SK-N-SH (cell line): ENCODE measurements around the gene POLR1C. TPM values are rescaled to one million over a fixed set of nuclear protein-coding genes. Genes with fewer than 3 reads are reported as not detected.
A peak's percentile ranks its signal among the peaks of the same experiment; 100 is the strongest.

Experiments used
- CTCF ChIA-PET: fragments of 300-600, 350-600 bp; formaldehyde crosslinking; extraction: SDS; loops from one replicate; lab custom pipeline; 2021; lab: Yijun Ruan, JAX
- POLR2A ChIA-PET: fragments of 350-600 bp; sonication (Branson Sonifier 250); formaldehyde crosslinking; extraction: SDS; loops from one replicate; lab custom pipeline; 2020; ENCODE audit warnings: antibody characterized with exemption, inconsistent platforms; lab: Yijun Ruan, JAX
- DNase-seq: peaks from one replicate; pipeline ENCODE4 v3.0.0; 2012
- H2AFZ ChIP-seq: fragments of 200-600 bp; sonication (generic); 2 replicates; pipeline ENCODE4 v1.8.1; 2016; ENCODE audit warnings: antibody characterized with exemption, mild to moderate bottlenecking, low read depth
- H3F3A ChIP-seq: fragments of 200-600 bp; sonication (generic); replicated peaks from 2 replicates; pipeline ENCODE3; 2016; ENCODE audit warnings: antibody characterized with exemption, mild to moderate bottlenecking; ENCODE audit not compliant: insufficient read depth
- H3K27ac ChIP-seq, 2 experiments: fragments of 200-500 bp in 1 of 2; fragments of 200-600 bp in 1 of 2; sonication (Bioruptor generic) in 1 of 2; sonication (generic), shearing (Covaris generic) in 1 of 2; 2 replicates each; pipeline versions ENCODE4 v1.5.1 to v1.6.1; 2014 to 2016; ENCODE audit warnings: low read depth in 2 of 2, inconsistent platforms in 1 of 2, low read length in 1 of 2, mild to moderate bottlenecking in 1 of 2, mixed read lengths in 1 of 2
- H3K27me3 ChIP-seq: fragments of 200-600 bp; sonication (generic), shearing (Covaris generic); 2 replicates; pipeline ENCODE4 v1.6.1; 2016; ENCODE audit warnings: mixed run types; ENCODE audit not compliant: insufficient read depth
- H3K36me3 ChIP-seq, 2 experiments: fragments of 200-500 bp in 1 of 2; fragments of 200-600 bp in 1 of 2; sonication (Bioruptor generic) in 1 of 2; sonication (generic) in 1 of 2; replicated peaks in 1 of 2; 2 replicates each; pipeline versions ENCODE3 to v1.5.1; 2014 to 2016; ENCODE audit warnings: low read length in 1 of 2, mild to moderate bottlenecking in 1 of 2; ENCODE audit not compliant: insufficient read depth in 2 of 2, control insufficient read depth in 1 of 2
- H3K4me1 ChIP-seq, 2 experiments: fragments of 200-500 bp in 1 of 2; fragments of 200-600 bp in 1 of 2; sonication (Bioruptor generic) in 1 of 2; sonication (generic), shearing (Covaris generic) in 1 of 2; 2 replicates each; pipeline versions ENCODE4 v1.5.1 to v1.6.1; 2014 to 2016; ENCODE audit warnings: low read depth in 1 of 2, low read length in 1 of 2, mixed run types in 1 of 2; ENCODE audit not compliant: insufficient read depth in 2 of 2, control insufficient read depth in 1 of 2
- H3K4me2 ChIP-seq: fragments of 200-600 bp; sonication (generic), shearing (Covaris generic); 2 replicates; pipeline ENCODE4 v1.6.1; 2017; ENCODE audit warnings: mixed run types
- H3K4me3 ChIP-seq, 2 experiments: fragments of 200-500 bp in 1 of 2; fragments of 200-600 bp in 1 of 2; sonication (Bioruptor generic) in 1 of 2; sonication (generic), shearing (Covaris generic) in 1 of 2; 2 replicates each; pipeline versions ENCODE4 v1.5.1 to v1.8.1; 2014 to 2016; ENCODE audit warnings: low read depth in 2 of 2, inconsistent platforms in 1 of 2, low read length in 1 of 2, mild to moderate bottlenecking in 1 of 2, mixed read lengths in 1 of 2, moderate library complexity in 1 of 2
- H3K79me2 ChIP-seq: fragments of 200-600 bp; sonication (generic); 2 replicates; pipeline ENCODE4 v1.8.1; 2017; ENCODE audit warnings: mild to moderate bottlenecking; ENCODE audit not compliant: insufficient read depth
- H3K9ac ChIP-seq: fragments of 200-600 bp; sonication (generic); 2 replicates; pipeline ENCODE4 v1.6.1; 2017; ENCODE audit warnings: mixed run types
- H3K9me2 ChIP-seq: fragments of 200-600 bp; sonication (generic); 2 replicates; pipeline ENCODE4 v1.6.1; 2017; ENCODE audit warnings: mixed run types
- H3K9me3 ChIP-seq: fragments of 200-600 bp; sonication (generic); 2 replicates; pipeline ENCODE4 v1.6.1; 2017; ENCODE audit warnings: mixed run types, mild to moderate bottlenecking, moderate library complexity
- H4K20me1 ChIP-seq: fragments of 200-600 bp; sonication (generic); 2 replicates; pipeline ENCODE4 v1.6.1; 2017; ENCODE audit warnings: mild to moderate bottlenecking, mixed run types; ENCODE audit not compliant: insufficient read depth
- CHD2 ChIP-seq: fragments of 150-350 bp; IDR thresholded peaks from 2 replicates; pipeline ENCODE4 v1.6.1; 2018; ENCODE audit warnings: low read length; ENCODE audit not compliant: partially characterized antibody
- ELF1 ChIP-seq: IDR thresholded peaks from 2 replicates; pipeline ENCODE4 v1.4.0; 2012
- FOXJ3 ChIP-seq: sonication (generic); formaldehyde crosslinking; IDR thresholded peaks from 2 replicates; pipeline ENCODE4 v1.5.1; 2020; ENCODE audit warnings: mild to moderate bottlenecking, missing genetic modification reagents
- FOXM1 ChIP-seq: IDR thresholded peaks from 2 replicates; pipeline ENCODE4 v1.4.0; 2012; ENCODE audit warnings: low read depth, mild to moderate bottlenecking
- GABPA ChIP-seq: IDR thresholded peaks from 2 replicates; pipeline ENCODE4 v1.4.0; 2012; ENCODE audit warnings: low read depth, mild to moderate bottlenecking
- MXI1 ChIP-seq: IDR thresholded peaks from 2 replicates; pipeline ENCODE4 v1.6.1; 2012; ENCODE audit warnings: mild to moderate bottlenecking, low read depth, low read length, improper control_type of control experiment
- NFIC ChIP-seq: IDR thresholded peaks from 2 replicates; pipeline ENCODE4 v1.4.0; 2012; ENCODE audit warnings: borderline replicate concordance
- NRF1 ChIP-seq: IDR thresholded peaks from 2 replicates; pipeline ENCODE4 v1.6.1; 2012; ENCODE audit warnings: low read depth, mild to moderate bottlenecking, low read length
- RFX5 ChIP-seq: IDR thresholded peaks from 2 replicates; pipeline ENCODE4 v1.6.1; 2012; ENCODE audit warnings: mild to moderate bottlenecking, improper control_type of control experiment, low read length
- SIN3A ChIP-seq: IDR thresholded peaks from 2 replicates; pipeline ENCODE4 v1.6.1; 2012; ENCODE audit warnings: low read depth, mild to moderate bottlenecking, low read length, moderate library complexity, borderline replicate concordance
- TCF12 ChIP-seq: IDR thresholded peaks from 2 replicates; pipeline ENCODE4 v1.4.0; 2012
- YY1 ChIP-seq: IDR thresholded peaks from 2 replicates; pipeline ENCODE4 v1.4.0; 2012; ENCODE audit warnings: low read depth, mild to moderate bottlenecking
- WGBS: methylation state at CpG from one replicate; pipeline ENCODE4 v1.1.6; 2017; ENCODE audit warnings: low lambda C conversion rate; 5-methylcytosine and 5-hydroxymethylcytosine counted together
- polyA plus RNA-seq, 3 experiments: library from polyadenylated mRNA; depleted of rRNA; stranded (reverse); fragments of >200 nt; gene quantifications; 2 replicates each; pipeline ENCODE4 v1.2.3, GENCODE V29; 2012
- TF ChIP-seq, protein P1 (sequence below): IDR thresholded peaks from 2 replicates; pipeline ENCODE4 v1.6.1; 2012; ENCODE audit warnings: mild to moderate bottlenecking, low read depth, low read length, moderate library complexity
- TF ChIP-seq, protein P2 (sequence below): IDR thresholded peaks from 2 replicates; pipeline ENCODE4 v1.4.0; 2012; ENCODE audit warnings: low read depth, borderline replicate concordance
- TF ChIP-seq, protein P3 (sequence below): IDR thresholded peaks from 2 replicates; pipeline ENCODE4; 2012
- TF ChIP-seq, protein P4 (sequence below): fragments of 150-350 bp; IDR thresholded peaks from 2 replicates; pipeline ENCODE4 v1.6.1; 2016; ENCODE audit warnings: mild to moderate bottlenecking, low read depth, low read length
- TF ChIP-seq, protein P5 (sequence below): IDR thresholded peaks from 2 replicates; pipeline ENCODE4 v1.4.0; 2012; ENCODE audit warnings: low read depth, borderline replicate concordance
- TF ChIP-seq, protein P6 (sequence below): IDR thresholded peaks from 2 replicates; pipeline ENCODE4 v1.4.0; 2012; ENCODE audit warnings: low read depth
- TF ChIP-seq, protein P7 (sequence below): fragments of 200-600 bp; sonication (generic); IDR thresholded peaks from 2 replicates; pipeline ENCODE4 v1.6.1; 2017; ENCODE audit warnings: antibody characterized with exemption, mild to moderate bottlenecking, moderate library complexity

Gene POLR1C, protein sequence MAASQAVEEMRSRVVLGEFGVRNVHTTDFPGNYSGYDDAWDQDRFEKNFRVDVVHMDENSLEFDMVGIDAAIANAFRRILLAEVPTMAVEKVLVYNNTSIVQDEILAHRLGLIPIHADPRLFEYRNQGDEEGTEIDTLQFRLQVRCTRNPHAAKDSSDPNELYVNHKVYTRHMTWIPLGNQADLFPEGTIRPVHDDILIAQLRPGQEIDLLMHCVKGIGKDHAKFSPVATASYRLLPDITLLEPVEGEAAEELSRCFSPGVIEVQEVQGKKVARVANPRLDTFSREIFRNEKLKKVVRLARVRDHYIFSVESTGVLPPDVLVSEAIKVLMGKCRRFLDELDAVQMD
- polyA plus RNA-seq (2012; rRNA removed) = 59.1 and 80.6 TPM in 2 replicates
- 57.2 and 57.4 TPM in 2 replicates for polyA plus RNA-seq (2012; cell fraction: cytosol; rRNA removed)
- 105 and 161 TPM in 2 replicates for polyA plus RNA-seq (2012; cell fraction: nucleus; rRNA removed)

DNA sequence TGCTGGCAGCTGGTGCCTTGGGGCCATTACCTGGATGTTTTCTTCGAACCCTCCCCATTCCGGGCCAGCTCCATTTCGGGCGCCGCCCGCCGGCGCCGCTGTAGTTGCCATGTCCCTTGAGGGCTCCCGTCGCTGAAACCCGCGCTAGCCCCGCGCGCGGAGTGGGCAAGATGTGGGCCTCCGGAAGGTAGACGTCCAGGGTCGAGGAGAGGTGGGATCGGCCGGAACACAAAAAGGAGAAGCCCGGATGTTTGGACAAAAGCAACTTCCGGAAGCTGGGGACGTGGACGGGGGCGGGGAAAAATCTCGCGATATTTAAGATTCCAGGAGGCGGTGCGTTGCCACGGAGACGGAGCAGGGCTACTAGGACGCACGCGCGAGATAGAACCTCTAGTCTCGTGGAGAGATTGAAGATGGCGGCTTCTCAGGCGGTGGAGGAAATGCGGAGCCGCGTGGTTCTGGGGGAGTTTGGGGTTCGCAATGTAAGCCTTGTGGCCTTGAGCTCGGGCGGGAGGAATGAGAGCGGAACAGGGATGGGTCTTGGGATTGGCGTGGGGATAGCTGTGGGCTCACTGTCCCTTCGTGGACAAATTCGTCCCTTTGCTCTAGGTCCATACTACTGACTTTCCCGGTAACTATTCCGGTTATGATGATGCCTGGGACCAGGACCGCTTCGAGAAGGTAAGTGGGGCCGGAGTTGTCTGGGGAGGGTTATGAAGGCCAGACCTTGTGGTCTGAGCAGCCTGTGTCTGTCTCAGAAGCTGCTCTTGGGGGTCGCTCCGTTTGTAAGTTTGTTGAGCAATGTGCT, at the start of gene POLR1C, which contains the start of gene YIPF3:
Gene POLR1C (plus strand): TSS at position 393 of the 808 bp plus-strand sequence. CDS start 21 bp downstream, at position 414.
Gene YIPF3 (minus strand): TSS at position 230 of the 808 bp plus-strand sequence. CDS start 119 bp downstream, at position 111.
- CTCF ChIA-PET = interaction anchor here (0.9 to 3.1 kb wide), 4 partner anchors 9 to 131 kb away, joined by 3 to 21 read pairs (median 8); no protein-coding TSS in a partner anchor
- H3K9me2 ChIP-seq = no peaks in the 10 kb centered on the region
- peak within 1 kb of the TSS; percentile 83 to 88 for H3K27ac ChIP-seq
- WGBS = 0% methylated on average over 46 of the region's 57 CpGs
- H3K4me3 ChIP-seq = peak within 1 kb of the TSS; percentile 86 to 100
- peaks cover 13 to 19% of the 10 kb centered on the region in 2 experiments for H3K4me1 ChIP-seq
- peak within 1 kb of the TSS; percentile 84 for H3K4me2 ChIP-seq
- peak within 1 kb of the TSS; percentile 97 for H3K9ac ChIP-seq
- H3K9me3 ChIP-seq = no peaks in the 10 kb centered on the region
- peak; percentile 98 for DNase-seq
- peaks cover 6% of the 10 kb centered on the region for H3F3A ChIP-seq
- H3K27me3 ChIP-seq = no peaks in the 10 kb centered on the region
- 0 out of 2 replicates have a peak, but pooled peaks cover 10% of the 10 kb centered on the region for H4K20me1 ChIP-seq
- peaks cover 49 to 61% of the 10 kb centered on the region in 2 experiments for H3K36me3 ChIP-seq
- peaks cover 64% of the 10 kb centered on the region for H3K79me2 ChIP-seq
- POLR2A ChIA-PET = interaction anchor here (0.6 to 1.7 kb wide), 7 partner anchors 11 to 730 kb away, joined by 3 to 7 read pairs (median 3); partner anchors contain the start of genes HSP90AB1 and TJAP1
- H2AFZ ChIP-seq = peak within 1 kb of the TSS; percentile 93
- TF ChIP-seq, protein P1, sequence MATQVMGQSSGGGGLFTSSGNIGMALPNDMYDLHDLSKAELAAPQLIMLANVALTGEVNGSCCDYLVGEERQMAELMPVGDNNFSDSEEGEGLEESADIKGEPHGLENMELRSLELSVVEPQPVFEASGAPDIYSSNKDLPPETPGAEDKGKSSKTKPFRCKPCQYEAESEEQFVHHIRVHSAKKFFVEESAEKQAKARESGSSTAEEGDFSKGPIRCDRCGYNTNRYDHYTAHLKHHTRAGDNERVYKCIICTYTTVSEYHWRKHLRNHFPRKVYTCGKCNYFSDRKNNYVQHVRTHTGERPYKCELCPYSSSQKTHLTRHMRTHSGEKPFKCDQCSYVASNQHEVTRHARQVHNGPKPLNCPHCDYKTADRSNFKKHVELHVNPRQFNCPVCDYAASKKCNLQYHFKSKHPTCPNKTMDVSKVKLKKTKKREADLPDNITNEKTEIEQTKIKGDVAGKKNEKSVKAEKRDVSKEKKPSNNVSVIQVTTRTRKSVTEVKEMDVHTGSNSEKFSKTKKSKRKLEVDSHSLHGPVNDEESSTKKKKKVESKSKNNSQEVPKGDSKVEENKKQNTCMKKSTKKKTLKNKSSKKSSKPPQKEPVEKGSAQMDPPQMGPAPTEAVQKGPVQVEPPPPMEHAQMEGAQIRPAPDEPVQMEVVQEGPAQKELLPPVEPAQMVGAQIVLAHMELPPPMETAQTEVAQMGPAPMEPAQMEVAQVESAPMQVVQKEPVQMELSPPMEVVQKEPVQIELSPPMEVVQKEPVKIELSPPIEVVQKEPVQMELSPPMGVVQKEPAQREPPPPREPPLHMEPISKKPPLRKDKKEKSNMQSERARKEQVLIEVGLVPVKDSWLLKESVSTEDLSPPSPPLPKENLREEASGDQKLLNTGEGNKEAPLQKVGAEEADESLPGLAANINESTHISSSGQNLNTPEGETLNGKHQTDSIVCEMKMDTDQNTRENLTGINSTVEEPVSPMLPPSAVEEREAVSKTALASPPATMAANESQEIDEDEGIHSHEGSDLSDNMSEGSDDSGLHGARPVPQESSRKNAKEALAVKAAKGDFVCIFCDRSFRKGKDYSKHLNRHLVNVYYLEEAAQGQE = no peak; the same call in 1 of the 2 replicates
- TF ChIP-seq, protein P2, sequence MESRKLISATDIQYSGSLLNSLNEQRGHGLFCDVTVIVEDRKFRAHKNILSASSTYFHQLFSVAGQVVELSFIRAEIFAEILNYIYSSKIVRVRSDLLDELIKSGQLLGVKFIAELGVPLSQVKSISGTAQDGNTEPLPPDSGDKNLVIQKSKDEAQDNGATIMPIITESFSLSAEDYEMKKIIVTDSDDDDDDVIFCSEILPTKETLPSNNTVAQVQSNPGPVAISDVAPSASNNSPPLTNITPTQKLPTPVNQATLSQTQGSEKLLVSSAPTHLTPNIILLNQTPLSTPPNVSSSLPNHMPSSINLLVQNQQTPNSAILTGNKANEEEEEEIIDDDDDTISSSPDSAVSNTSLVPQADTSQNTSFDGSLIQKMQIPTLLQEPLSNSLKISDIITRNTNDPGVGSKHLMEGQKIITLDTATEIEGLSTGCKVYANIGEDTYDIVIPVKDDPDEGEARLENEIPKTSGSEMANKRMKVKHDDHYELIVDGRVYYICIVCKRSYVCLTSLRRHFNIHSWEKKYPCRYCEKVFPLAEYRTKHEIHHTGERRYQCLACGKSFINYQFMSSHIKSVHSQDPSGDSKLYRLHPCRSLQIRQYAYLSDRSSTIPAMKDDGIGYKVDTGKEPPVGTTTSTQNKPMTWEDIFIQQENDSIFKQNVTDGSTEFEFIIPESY = peak; percentile 98
- TF ChIP-seq RFX5 = peak; percentile 23; the same call in 1 of the 2 replicates
- TF ChIP-seq, protein P3, sequence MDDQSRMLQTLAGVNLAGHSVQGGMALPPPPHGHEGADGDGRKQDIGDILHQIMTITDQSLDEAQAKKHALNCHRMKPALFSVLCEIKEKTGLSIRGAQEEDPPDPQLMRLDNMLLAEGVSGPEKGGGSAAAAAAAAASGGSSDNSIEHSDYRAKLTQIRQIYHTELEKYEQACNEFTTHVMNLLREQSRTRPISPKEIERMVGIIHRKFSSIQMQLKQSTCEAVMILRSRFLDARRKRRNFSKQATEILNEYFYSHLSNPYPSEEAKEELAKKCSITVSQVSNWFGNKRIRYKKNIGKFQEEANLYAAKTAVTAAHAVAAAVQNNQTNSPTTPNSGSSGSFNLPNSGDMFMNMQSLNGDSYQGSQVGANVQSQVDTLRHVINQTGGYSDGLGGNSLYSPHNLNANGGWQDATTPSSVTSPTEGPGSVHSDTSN = no peak
- TF ChIP-seq, protein P4, sequence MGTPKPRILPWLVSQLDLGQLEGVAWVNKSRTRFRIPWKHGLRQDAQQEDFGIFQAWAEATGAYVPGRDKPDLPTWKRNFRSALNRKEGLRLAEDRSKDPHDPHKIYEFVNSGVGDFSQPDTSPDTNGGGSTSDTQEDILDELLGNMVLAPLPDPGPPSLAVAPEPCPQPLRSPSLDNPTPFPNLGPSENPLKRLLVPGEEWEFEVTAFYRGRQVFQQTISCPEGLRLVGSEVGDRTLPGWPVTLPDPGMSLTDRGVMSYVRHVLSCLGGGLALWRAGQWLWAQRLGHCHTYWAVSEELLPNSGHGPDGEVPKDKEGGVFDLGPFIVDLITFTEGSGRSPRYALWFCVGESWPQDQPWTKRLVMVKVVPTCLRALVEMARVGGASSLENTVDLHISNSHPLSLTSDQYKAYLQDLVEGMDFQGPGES = no peak
- peak; percentile 99 for TF ChIP-seq MXI1
- no peak for TF ChIP-seq TCF12
- peak; percentile 83 for TF ChIP-seq NRF1
- TF ChIP-seq, protein P5, sequence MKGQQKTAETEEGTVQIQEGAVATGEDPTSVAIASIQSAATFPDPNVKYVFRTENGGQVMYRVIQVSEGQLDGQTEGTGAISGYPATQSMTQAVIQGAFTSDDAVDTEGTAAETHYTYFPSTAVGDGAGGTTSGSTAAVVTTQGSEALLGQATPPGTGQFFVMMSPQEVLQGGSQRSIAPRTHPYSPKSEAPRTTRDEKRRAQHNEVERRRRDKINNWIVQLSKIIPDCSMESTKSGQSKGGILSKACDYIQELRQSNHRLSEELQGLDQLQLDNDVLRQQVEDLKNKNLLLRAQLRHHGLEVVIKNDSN = peak; percentile 37; the same call in 1 of the 2 replicates
- TF ChIP-seq CHD2 = peak; percentile 99
- TF ChIP-seq, protein P6, sequence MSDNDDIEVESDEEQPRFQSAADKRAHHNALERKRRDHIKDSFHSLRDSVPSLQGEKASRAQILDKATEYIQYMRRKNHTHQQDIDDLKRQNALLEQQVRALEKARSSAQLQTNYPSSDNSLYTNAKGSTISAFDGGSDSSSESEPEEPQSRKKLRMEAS = peak; percentile 92
- no peak for TF ChIP-seq FOXJ3 (CRISPR knock-in tag)
- peak; percentile 81 for TF ChIP-seq ELF1
- peak; percentile 94 for TF ChIP-seq GABPA
- no peak for TF ChIP-seq NFIC
- TF ChIP-seq, protein P7, sequence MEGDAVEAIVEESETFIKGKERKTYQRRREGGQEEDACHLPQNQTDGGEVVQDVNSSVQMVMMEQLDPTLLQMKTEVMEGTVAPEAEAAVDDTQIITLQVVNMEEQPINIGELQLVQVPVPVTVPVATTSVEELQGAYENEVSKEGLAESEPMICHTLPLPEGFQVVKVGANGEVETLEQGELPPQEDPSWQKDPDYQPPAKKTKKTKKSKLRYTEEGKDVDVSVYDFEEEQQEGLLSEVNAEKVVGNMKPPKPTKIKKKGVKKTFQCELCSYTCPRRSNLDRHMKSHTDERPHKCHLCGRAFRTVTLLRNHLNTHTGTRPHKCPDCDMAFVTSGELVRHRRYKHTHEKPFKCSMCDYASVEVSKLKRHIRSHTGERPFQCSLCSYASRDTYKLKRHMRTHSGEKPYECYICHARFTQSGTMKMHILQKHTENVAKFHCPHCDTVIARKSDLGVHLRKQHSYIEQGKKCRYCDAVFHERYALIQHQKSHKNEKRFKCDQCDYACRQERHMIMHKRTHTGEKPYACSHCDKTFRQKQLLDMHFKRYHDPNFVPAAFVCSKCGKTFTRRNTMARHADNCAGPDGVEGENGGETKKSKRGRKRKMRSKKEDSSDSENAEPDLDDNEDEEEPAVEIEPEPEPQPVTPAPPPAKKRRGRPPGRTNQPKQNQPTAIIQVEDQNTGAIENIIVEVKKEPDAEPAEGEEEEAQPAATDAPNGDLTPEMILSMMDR = no peak
- peak; percentile 92 for TF ChIP-seq YY1
- no peak for TF ChIP-seq FOXM1
- peak; percentile 93 for TF ChIP-seq SIN3A
